WI38 (cell line): Measurements from ENCODE around the gene VGF.
"Not testable (repeated sequence)": the region's sequence is repeated elsewhere in the genome, so short reads cannot be mapped to it uniquely, and the experiment has no call there.

Experiments used
- H3K4me3 ChIP-seq: 2 replicates; pipeline ENCODE4 v1.5.1; 2011; ENCODE audit warnings: low read depth, mild to moderate bottlenecking, control low read depth, low read length
- CTCF ChIP-seq: IDR thresholded peaks from 2 replicates; pipeline ENCODE4 v1.5.1; 2012; ENCODE audit warnings: low read depth, mild to moderate bottlenecking, control low read depth, low read length

The VGF gene

GRCh38 chr7:101205901-101206664, 40.7 kb upstream of the VGF start:
- no peak overlapping the region for H3K4me3 ChIP-seq
- no peak for TF ChIP-seq CTCF

- not testable (repeated sequence) for H3K4me3 ChIP-seq
These were observed 38.7 kb upstream of the VGF start for GRCh38 chr7:101203740-101204738.

GRCh38 chr7:101202603-101202918, 37.2 kb upstream of the VGF start:
- no peak overlapping the region for H3K4me3 ChIP-seq

GRCh38 chr7:101201695-101202602, 36.6 kb upstream of the VGF start:
- TF ChIP-seq CTCF = no peak
- H3K4me3 ChIP-seq = no peak overlapping the region

More at GRCh38 chr7:101202603-101202918, 37.2 kb upstream of the VGF start:
- TF ChIP-seq CTCF = no peak

DNA sequence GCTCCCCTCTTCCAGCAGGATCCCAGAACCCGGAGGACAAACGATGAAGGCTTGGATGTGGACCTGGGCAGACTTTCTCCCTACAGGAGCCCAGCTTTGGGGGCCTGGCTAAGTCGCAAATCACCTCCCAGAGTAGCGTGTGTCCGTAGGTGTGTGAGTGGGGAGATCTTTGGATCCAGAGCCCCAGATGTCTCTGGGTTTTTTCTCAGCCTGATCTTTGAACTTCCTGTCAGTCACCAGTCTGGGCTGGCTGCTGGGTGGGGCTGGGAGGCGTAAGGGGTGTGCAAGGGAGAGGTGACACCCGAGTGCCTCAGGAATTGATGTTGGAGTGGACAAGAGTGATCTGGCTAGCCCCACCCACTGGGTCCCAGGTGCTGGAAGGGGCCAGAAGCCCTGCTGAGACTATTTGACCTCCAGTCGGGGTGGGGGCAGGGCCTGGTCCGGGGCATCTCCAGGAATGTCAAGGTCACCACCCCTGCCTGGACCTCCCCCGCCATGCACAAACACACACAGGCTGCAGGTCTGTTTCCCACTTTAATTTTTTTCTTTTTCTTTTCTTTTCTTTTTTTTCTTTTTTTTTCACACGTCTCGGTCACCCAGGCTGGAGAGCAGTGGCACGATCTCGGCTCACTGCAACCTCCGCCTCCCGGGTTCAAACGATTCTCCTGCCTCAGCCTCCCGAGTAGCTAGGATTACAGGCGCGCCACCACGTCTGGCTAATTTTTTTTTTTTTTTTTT, 35.7 kb upstream of the VGF start, which contains the start of gene MOGAT3:
MOGAT3 (minus strand) TSS at position 175 of the 738 bp plus-strand sequence. CDS start 182 bp downstream, outside the sequence.
- TF ChIP-seq CTCF = no peak
- no peak within 1 kb of the TSS for H3K4me3 ChIP-seq

DNA sequence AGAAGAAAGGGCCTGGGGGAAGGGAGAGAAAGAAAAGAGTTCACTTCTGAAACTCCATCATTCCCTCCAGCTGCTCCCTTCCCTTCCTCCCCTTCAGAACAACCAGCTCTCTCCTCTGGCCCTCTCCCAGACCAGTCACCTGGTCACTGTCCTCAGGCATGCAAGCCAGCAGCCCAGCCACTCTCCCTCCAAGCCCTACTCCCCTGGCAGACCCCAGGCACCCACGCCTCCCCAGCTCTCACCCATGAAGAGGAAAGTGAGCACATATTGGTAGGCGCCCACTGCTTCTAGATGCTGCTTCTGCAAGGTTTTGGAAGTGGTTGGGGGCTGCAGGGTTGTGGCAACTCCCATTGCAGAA, 35.1 kb upstream of the VGF start:
- no peak overlapping the region for H3K4me3 ChIP-seq
- no peak for TF ChIP-seq CTCF

- not testable (repeated sequence) for H3K4me3 ChIP-seq
These were observed 34.2 kb upstream of the VGF start for GRCh38 chr7:101199522-101199921.
